HepG2 (cell line): ENCODE data around the gene CDKL5. TPM values are rescaled to one million over a fixed set of nuclear protein-coding genes. Genes with fewer than 3 reads are reported as not detected.

ENCODE experiments used
- ATAC-seq: fragments of 200-7000 bp; cut with Tn5 transposase; 3 replicates; pipeline ENCODE4 v1.9.1; 2020; ENCODE audit warnings: mild to moderate bottlenecking, moderate library complexity
- BruUV-seq: library from RNA; stranded (reverse); fragments of 400-500 nt; replicated peaks from 2 replicates; lab custom pipeline; 2021; lab: Mats Ljungman, UMichigan
- CTCF ChIA-PET: fragments of 300-600 bp; formaldehyde crosslinking; extraction: SDS; loops from one replicate; lab custom pipeline; 2021; ENCODE audit warnings: low total read pairs, inconsistent platforms, low intra/inter-chr PET ratio; lab: Yijun Ruan, JAX
- POLR2A ChIA-PET: fragments of 350-600 bp; sonication (Branson Sonifier 250); formaldehyde crosslinking; loops from one replicate; lab custom pipeline; 2020; ENCODE audit warnings: antibody characterized with exemption, inconsistent platforms; lab: Yijun Ruan, JAX
- DNase-seq: peaks from one replicate; pipeline ENCODE4 v3.0.0-alpha.2; 2015; ENCODE audit warnings: low spot score
- FAIRE-seq: peaks from 3 replicates; lab custom pipeline; 2011; peaks lifted over from hg19 to GRCh38; lab: Jason Lieb, UNC
- H2AFZ ChIP-seq: one replicate; pipeline ENCODE4 v1.6.1; 2011; ENCODE audit warnings: low read length, inconsistent platforms
- H3K27ac ChIP-seq: fragments of 300-600 bp; 3 replicates; pipeline ENCODE4 v1.8.0; 2011; ENCODE audit warnings: mixed run types, mild to moderate bottlenecking, mixed read lengths, low read length, inconsistent platforms; ENCODE audit not compliant: insufficient read depth; ENCODE audit errors: extremely low read length
- H3K27me3 ChIP-seq, 2 experiments: fragments of 200-600 bp in 1 of 2; 2 replicates in 1 of 2; 3 replicates in 1 of 2; pipeline versions ENCODE4 v1.6.0 to v1.8.0; 2011; ENCODE audit warnings: low read length in 2 of 2, mild to moderate bottlenecking in 2 of 2, moderate library complexity in 2 of 2, inconsistent platforms in 1 of 2; ENCODE audit not compliant: insufficient read depth in 2 of 2, control insufficient read depth in 1 of 2
- H3K36me3 ChIP-seq, 2 experiments: fragments of 200-600 bp in 1 of 2; replicated peaks in 1 of 2; 2 replicates in 1 of 2; 3 replicates in 1 of 2; pipeline versions ENCODE4 v1.5.1 to v1.8.0; 2011; ENCODE audit warnings: low read length in 2 of 2, inconsistent platforms in 1 of 2; ENCODE audit not compliant: insufficient read depth in 2 of 2, control insufficient read depth in 1 of 2
- H3K4me1 ChIP-seq: 2 replicates; pipeline ENCODE4 v1.5.1; 2012; ENCODE audit warnings: low read length, inconsistent platforms; ENCODE audit not compliant: insufficient read depth
- H3K4me2 ChIP-seq: 2 replicates; pipeline ENCODE4 v1.6.0; 2011; ENCODE audit warnings: low read depth, low read length, inconsistent platforms
- H3K4me3 ChIP-seq, 3 experiments: fragments of 200-600 bp in 1 of 3; sonication (generic), shearing (Covaris generic) in 1 of 3; replicated peaks in 1 of 3; 2 replicates each; pipeline ENCODE4 v1.5.1; 2011 to 2016; ENCODE audit warnings: low read length in 3 of 3, inconsistent platforms in 2 of 3, low read depth in 2 of 3, mild to moderate bottlenecking in 2 of 3, control low read depth in 1 of 3, mixed read lengths in 1 of 3; ENCODE audit not compliant: insufficient read depth in 1 of 3
- H3K79me2 ChIP-seq: one replicate; pipeline ENCODE4 v1.6.1; 2011; ENCODE audit warnings: low read length, inconsistent platforms; ENCODE audit not compliant: insufficient read depth
- H3K9ac ChIP-seq: 2 replicates; pipeline ENCODE4 v1.6.0; 2011; ENCODE audit warnings: mild to moderate bottlenecking, low read depth, low read length, inconsistent platforms; ENCODE audit not compliant: insufficient read depth
- H3K9me3 ChIP-seq: 2 replicates; pipeline ENCODE4 v1.5.1; 2012; ENCODE audit warnings: mild to moderate bottlenecking, low read length
- H4K20me1 ChIP-seq: 2 replicates; pipeline ENCODE4 v1.6.0; 2011; ENCODE audit warnings: inconsistent platforms, mild to moderate bottlenecking, low read length, moderate library complexity; ENCODE audit not compliant: insufficient read depth
- HNRNPK ChIP-seq: fragments of 200-400 bp; formaldehyde crosslinking; IDR thresholded peaks from 2 replicates; pipeline ENCODE4 v1.6.1; 2018; ENCODE audit warnings: low read length, low read depth, moderate library complexity, mild to moderate bottlenecking; ENCODE audit not compliant: poor library complexity, severe bottlenecking
- KDM2A ChIP-seq: sonication (generic); formaldehyde crosslinking; IDR thresholded peaks from 2 replicates; pipeline ENCODE4 v1.4.0; 2020; ENCODE audit warnings: low read depth, missing genetic modification reagents, borderline replicate concordance
- MAFG ChIP-seq: sonication (generic); formaldehyde crosslinking; IDR thresholded peaks from 2 replicates; pipeline ENCODE4 v1.5.1; 2020; ENCODE audit warnings: mild to moderate bottlenecking, missing genetic modification reagents
- NFE2 ChIP-seq: sonication (generic); formaldehyde crosslinking; IDR thresholded peaks from 2 replicates; pipeline ENCODE4 v1.4.0; 2020; ENCODE audit warnings: missing genetic modification reagents
- ZNF382 ChIP-seq: sonication (generic); formaldehyde crosslinking; IDR thresholded peaks from 2 replicates; pipeline ENCODE4 v1.5.0; 2020; ENCODE audit warnings: missing genetic modification reagents, mild to moderate bottlenecking, borderline replicate concordance
- ZNF766 ChIP-seq: sonication (generic); formaldehyde crosslinking; IDR thresholded peaks from 2 replicates; pipeline ENCODE4 v1.5.0; 2020; ENCODE audit warnings: missing genetic modification reagents, borderline replicate concordance
- ZSCAN25 ChIP-seq: sonication (generic); formaldehyde crosslinking; IDR thresholded peaks from 2 replicates; pipeline ENCODE4 v1.8.0; 2022; ENCODE audit warnings: mild to moderate bottlenecking, missing genetic modification reagents
- WGBS: methylation state at CpG from one replicate; pipeline ENCODE4 v1.1.6; 2017; ENCODE audit warnings: low lambda C conversion rate; 5-methylcytosine and 5-hydroxymethylcytosine counted together
- in situ Hi-C: cut with HindIII; loops from 2 replicates; pipeline ENCODE4 v1.10.0; 2017; ENCODE audit warnings: low pct_unique_long_range_greater_than_20kb; ENCODE audit not compliant: extremely low pct_ligation_motif_present
- intact Hi-C: fragments of 100-400 bp; cut with micrococcal nuclease; formaldehyde crosslinking; loops from one replicate; pipeline ENCODE4 v1.10.0; 2022; ENCODE audit not compliant: unreplicated experiment
- polyA plus RNA-seq, 8 experiments: library from polyadenylated mRNA; depleted of rRNA in 3 of 8; stranded (reverse) in 7 of 8; unstranded in 1 of 8; fragments of >200 nt; fragmentation: Illumina TruSeq in 4 of 8; extraction: Trizol in 4 of 8; gene quantifications; 2 replicates each; pipeline versions ENCODE4 v1.2.1 to v1.2.3, GENCODE V29; 2011 to 2016; ENCODE audit warnings: low read depth in 4 of 8, missing spikeins in 1 of 8, mixed read lengths in 1 of 8; ENCODE audit not compliant: insufficient read depth in 1 of 8
- total RNA-seq, 5 experiments: library from RNA; depleted of rRNA; stranded (reverse); fragments of >200 nt; fragmentation: Illumina TruSeq; extraction: Trizol; gene quantifications; 2 replicates each; pipeline ENCODE4 v1.2.3, GENCODE V29; 2016; ENCODE audit warnings: low read depth in 1 of 5
- TF ChIP-seq, protein P1 (sequence below): sonication (generic); formaldehyde crosslinking; IDR thresholded peaks from 2 replicates; pipeline ENCODE4 v1.4.0; 2020; ENCODE audit warnings: mild to moderate bottlenecking, missing genetic modification reagents
- TF ChIP-seq, protein P2 (sequence below): sonication (generic); formaldehyde crosslinking; IDR thresholded peaks from 2 replicates; pipeline ENCODE4 v1.5.0; 2020; ENCODE audit warnings: mild to moderate bottlenecking, missing genetic modification reagents

The CDKL5 gene
- total and polyA plus RNA-seq, 2 of the 13 experiments (the other 11 are each of a cell fraction or from before 2014, with no cell fraction given), result 2.8 to 7.0 TPM

DNA sequence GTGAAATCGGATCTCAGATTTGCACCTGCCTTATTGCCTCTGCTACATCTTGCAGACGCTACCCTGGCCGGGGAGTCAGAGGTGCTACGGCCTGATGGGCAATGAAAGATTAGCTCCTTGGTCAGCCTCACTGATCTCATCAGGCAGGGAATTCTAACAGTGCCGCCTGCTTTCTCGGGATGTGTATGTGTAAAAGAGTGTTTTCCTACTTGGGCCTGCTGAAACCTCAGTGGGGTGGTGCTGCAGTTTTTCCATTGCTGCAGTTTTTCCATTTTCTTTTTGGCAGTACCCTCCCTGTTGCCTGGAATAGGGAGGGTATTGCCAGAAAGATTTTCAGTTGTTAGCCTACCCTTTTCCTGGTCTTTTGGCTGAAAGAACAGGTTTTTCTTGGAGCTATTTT, 117.5 kb downstream of the CDKL5 start:
- TF ChIP-seq HNRNPK (no peak), NFE2 (no peak), MAFG (CRISPR knock-in tag) (no peak), ZNF766 (CRISPR knock-in tag) (no peak), ZNF382 (CRISPR knock-in tag) (no peak), ZSCAN25 (CRISPR knock-in tag) (no peak)
- TF ChIP-seq, protein P1, sequence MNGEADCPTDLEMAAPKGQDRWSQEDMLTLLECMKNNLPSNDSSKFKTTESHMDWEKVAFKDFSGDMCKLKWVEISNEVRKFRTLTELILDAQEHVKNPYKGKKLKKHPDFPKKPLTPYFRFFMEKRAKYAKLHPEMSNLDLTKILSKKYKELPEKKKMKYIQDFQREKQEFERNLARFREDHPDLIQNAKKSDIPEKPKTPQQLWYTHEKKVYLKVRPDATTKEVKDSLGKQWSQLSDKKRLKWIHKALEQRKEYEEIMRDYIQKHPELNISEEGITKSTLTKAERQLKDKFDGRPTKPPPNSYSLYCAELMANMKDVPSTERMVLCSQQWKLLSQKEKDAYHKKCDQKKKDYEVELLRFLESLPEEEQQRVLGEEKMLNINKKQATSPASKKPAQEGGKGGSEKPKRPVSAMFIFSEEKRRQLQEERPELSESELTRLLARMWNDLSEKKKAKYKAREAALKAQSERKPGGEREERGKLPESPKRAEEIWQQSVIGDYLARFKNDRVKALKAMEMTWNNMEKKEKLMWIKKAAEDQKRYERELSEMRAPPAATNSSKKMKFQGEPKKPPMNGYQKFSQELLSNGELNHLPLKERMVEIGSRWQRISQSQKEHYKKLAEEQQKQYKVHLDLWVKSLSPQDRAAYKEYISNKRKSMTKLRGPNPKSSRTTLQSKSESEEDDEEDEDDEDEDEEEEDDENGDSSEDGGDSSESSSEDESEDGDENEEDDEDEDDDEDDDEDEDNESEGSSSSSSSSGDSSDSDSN (CRISPR knock-in tag), result no peak
- H3K4me3 ChIP-seq, result no peak overlapping the region
- H4K20me1 ChIP-seq, result no peaks in the 10 kb centered on the region
- in situ Hi-C loops (no loop called here), intact Hi-C loops (no loop called here)
- no peaks in the 10 kb centered on the region for H3K9me3 ChIP-seq
- ChIA-PET CTCF (no interaction called here), POLR2A (no interaction called here)
- H3K4me2 ChIP-seq, result no peak overlapping the region
- WGBS, result 95% methylated on average over 4 of the region's 6 CpGs
- peaks cover 20% of the 10 kb centered on the region for H3K4me1 ChIP-seq
- H3K27ac ChIP-seq, result no peak overlapping the region
- no peak for DNase-seq
- H3K27me3 ChIP-seq, result no peaks in the 10 kb centered on the region
- no peak overlapping the region for H3K9ac ChIP-seq
- H3K79me2 ChIP-seq, result no peaks in the 10 kb centered on the region
- BruUV-seq, result no TSS peak
- H2AFZ ChIP-seq, result no peak overlapping the region
- FAIRE-seq, result no peak
- no peak for ATAC-seq
- H3K36me3 ChIP-seq, result no peaks in the 10 kb centered on the region

DNA sequence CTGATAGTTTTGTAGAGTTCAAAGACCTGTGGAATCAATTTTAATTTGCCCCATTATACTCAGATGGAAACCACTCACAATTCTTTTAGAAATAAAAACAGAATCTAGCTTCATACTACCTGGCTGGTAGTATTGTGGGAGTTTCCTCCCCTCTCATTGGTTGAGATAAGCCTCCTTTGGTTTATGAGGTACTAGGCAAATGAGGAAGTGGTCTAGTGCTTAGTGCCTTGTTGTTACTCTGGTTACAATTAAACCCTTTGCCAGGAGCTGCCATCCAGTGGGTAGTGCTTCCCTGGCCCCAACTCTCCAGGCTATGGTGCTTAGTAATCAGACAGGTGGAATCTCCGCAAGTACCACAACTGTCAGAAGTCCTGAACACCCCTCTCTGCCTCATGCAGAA, 118.3 kb downstream of the CDKL5 start:
- in situ Hi-C loops (no loop called here), intact Hi-C loops (no loop called here)
- no peak for ATAC-seq
- TF ChIP-seq, protein P2, sequence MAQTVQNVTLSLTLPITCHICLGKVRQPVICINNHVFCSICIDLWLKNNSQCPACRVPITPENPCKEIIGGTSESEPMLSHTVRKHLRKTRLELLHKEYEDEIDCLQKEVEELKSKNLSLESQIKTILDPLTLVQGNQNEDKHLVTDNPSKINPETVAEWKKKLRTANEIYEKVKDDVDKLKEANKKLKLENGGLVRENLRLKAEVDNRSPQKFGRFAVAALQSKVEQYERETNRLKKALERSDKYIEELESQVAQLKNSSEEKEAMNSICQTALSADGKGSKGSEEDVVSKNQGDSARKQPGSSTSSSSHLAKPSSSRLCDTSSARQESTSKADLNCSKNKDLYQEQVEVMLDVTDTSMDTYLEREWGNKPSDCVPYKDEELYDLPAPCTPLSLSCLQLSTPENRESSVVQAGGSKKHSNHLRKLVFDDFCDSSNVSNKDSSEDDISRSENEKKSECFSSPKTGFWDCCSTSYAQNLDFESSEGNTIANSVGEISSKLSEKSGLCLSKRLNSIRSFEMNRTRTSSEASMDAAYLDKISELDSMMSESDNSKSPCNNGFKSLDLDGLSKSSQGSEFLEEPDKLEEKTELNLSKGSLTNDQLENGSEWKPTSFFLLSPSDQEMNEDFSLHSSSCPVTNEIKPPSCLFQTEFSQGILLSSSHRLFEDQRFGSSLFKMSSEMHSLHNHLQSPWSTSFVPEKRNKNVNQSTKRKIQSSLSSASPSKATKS (CRISPR knock-in tag), result no peak
- no peak for TF ChIP-seq KDM2A (CRISPR knock-in tag)
- no TSS peak for BruUV-seq
- POLR2A ChIA-PET, result no interaction called here
- no peaks in the 10 kb centered on the region for H3K36me3 ChIP-seq
- H3K27me3 ChIP-seq, result no peaks in the 10 kb centered on the region
- CTCF ChIA-PET, result no interaction called here
- no peak overlapping the region for H3K9ac ChIP-seq
- no peak for DNase-seq
- no peak overlapping the region for H3K4me2 ChIP-seq
- H2AFZ ChIP-seq, result no peak overlapping the region
- H3K9me3 ChIP-seq, result no peaks in the 10 kb centered on the region
- H3K4me1 ChIP-seq, result peaks cover 20% of the 10 kb centered on the region
- no peaks in the 10 kb centered on the region for H4K20me1 ChIP-seq
- FAIRE-seq, result no peak
- no peak overlapping the region for H3K4me3 ChIP-seq
- H3K79me2 ChIP-seq, result no peaks in the 10 kb centered on the region
- no CpG with 5 or more reads among the region's 1 CpG for WGBS
- no peak overlapping the region for H3K27ac ChIP-seq
